GM23338 (cell line): Measurements from ENCODE around the gene ZNF227. TPM values are rescaled to one million over a fixed set of nuclear protein-coding genes. Genes with fewer than 3 reads are reported as not detected.
"Not testable (repeated sequence)": the region's sequence is repeated elsewhere in the genome, so short reads cannot be mapped to it uniquely, and the experiment has no call there.

Source experiments
- ATAC-seq: fragments of 200-7000 bp; cut with Tn5 transposase; 3 replicates; pipeline ENCODE4 v1.9.1; 2020
- DNase-seq: peaks from one replicate; pipeline ENCODE4 v3.0.0-alpha.2; 2015; ENCODE audit warnings: low spot score
- H2AFZ ChIP-seq: fragments of 200-600 bp; sonication (generic); 2 replicates; pipeline ENCODE4 v1.8.0; 2016; ENCODE audit warnings: antibody characterized with exemption, mild to moderate bottlenecking, moderate library complexity
- H3F3A ChIP-seq: fragments of 200-600 bp; sonication (generic); replicated peaks from 2 replicates; pipeline ENCODE4 v1.8.0; 2017; ENCODE audit warnings: antibody characterized with exemption, mixed run types, low read depth
- H3K27ac ChIP-seq: fragments of 200-600 bp; sonication (generic); 2 replicates; pipeline ENCODE4 v1.6.1; 2016; ENCODE audit warnings: low read depth
- H3K27me3 ChIP-seq: fragments of 200-600 bp; sonication (generic); 2 replicates; pipeline ENCODE4 v1.8.0; 2016; ENCODE audit warnings: mild to moderate bottlenecking, mixed run types, moderate library complexity; ENCODE audit not compliant: insufficient read depth
- H3K36me3 ChIP-seq: fragments of 200-600 bp; sonication (generic); 2 replicates; pipeline ENCODE4 v1.8.0; 2016; ENCODE audit warnings: mild to moderate bottlenecking; ENCODE audit not compliant: insufficient read depth
- H3K4me1 ChIP-seq: fragments of 200-600 bp; sonication (generic); 2 replicates; pipeline ENCODE4 v1.8.0; 2016; ENCODE audit warnings: mild to moderate bottlenecking, moderate library complexity; ENCODE audit not compliant: insufficient read depth
- H3K4me2 ChIP-seq: fragments of 200-600 bp; sonication (generic); 2 replicates; pipeline ENCODE4 v1.7.1; 2017; ENCODE audit warnings: mixed run types
- H3K4me3 ChIP-seq: fragments of 200-600 bp; sonication (generic); 2 replicates; pipeline ENCODE4 v1.6.1; 2016; ENCODE audit warnings: mixed run types
- H3K79me2 ChIP-seq: fragments of 200-600 bp; sonication (generic); replicated peaks from 2 replicates; pipeline ENCODE4 v1.8.0; 2017; ENCODE audit warnings: mild to moderate bottlenecking; ENCODE audit not compliant: insufficient read depth
- H3K9me2 ChIP-seq: fragments of 200-600 bp; sonication (generic); 2 replicates; pipeline ENCODE4 v1.8.0; 2017; ENCODE audit not compliant: insufficient read depth
- H4K20me1 ChIP-seq: fragments of 200-600 bp; sonication (generic); replicated peaks from 2 replicates; pipeline ENCODE4 v1.8.0; 2017; ENCODE audit warnings: mild to moderate bottlenecking; ENCODE audit not compliant: insufficient read depth
- H3K27ac Mint-ChIP-seq: 2 replicates; pipeline ENCODE4 v1.8.0; 2020; ENCODE audit warnings: inconsistent platforms, mild to moderate bottlenecking, moderate library complexity, mixed read lengths
- H3K27me3 Mint-ChIP-seq: 3 replicates; pipeline ENCODE4 v1.8.0; 2022; ENCODE audit warnings: low read depth, mild to moderate bottlenecking, moderate library complexity, mixed read lengths, inconsistent platforms; ENCODE audit not compliant: insufficient read depth, poor library complexity
- H3K36me3 Mint-ChIP-seq: 3 replicates; pipeline ENCODE4 v1.8.0; 2021; ENCODE audit warnings: low read depth, mild to moderate bottlenecking, inconsistent platforms, moderate library complexity, mixed read lengths
- H3K4me1 Mint-ChIP-seq: 3 replicates; pipeline ENCODE4 v1.8.0; 2020; ENCODE audit warnings: mild to moderate bottlenecking, inconsistent platforms, mixed read lengths
- H3K4me3 Mint-ChIP-seq: 3 replicates; pipeline ENCODE4 v1.8.0; 2021; ENCODE audit warnings: moderate library complexity, mild to moderate bottlenecking, inconsistent platforms, mixed read lengths
- H3K9me3 Mint-ChIP-seq: 3 replicates; pipeline ENCODE4 v1.8.0; 2020; ENCODE audit warnings: moderate library complexity, mild to moderate bottlenecking, inconsistent platforms, mixed read lengths
- REST ChIP-seq: IDR thresholded peaks from one replicate; pipeline ENCODE4 v1.6.1; 2018; ENCODE audit warnings: antibody characterized with exemption; ENCODE audit not compliant: unreplicated experiment
- STAT1 ChIP-seq: IDR thresholded peaks from one replicate; pipeline ENCODE4 v1.6.1; 2016; ENCODE audit warnings: antibody characterized with exemption; ENCODE audit not compliant: unreplicated experiment
- ZNF331 ChIP-seq: fragments of 250-450 bp; sonication (Bioruptor Pico); IDR thresholded peaks from 2 replicates; pipeline ENCODE4 v1.5.0; 2020; ENCODE audit warnings: low read depth, mild to moderate bottlenecking, moderate library complexity
- polyA plus RNA-seq: library from polyadenylated mRNA; unstranded; fragments of >200 nt; fragmentation: Nextera tagmentation; extraction: Ambion mirVana; gene quantifications from 2 replicates; pipeline ENCODE4 v1.2.1, GENCODE V29; 2016
- total RNA-seq: library from RNA; depleted of rRNA; stranded (reverse); fragments of >200 nt; shearing (Covaris generic); gene quantifications from 2 replicates; pipeline ENCODE4 v1.2.3, GENCODE V29; 2014

The ZNF227 gene
- total and polyA plus RNA-seq, 2 experiments from 2014 or later: 6.6 to 18.2 TPM

- no peak overlapping the region for H3K4me3 ChIP-seq
- H3K79me2 ChIP-seq: no peaks in the 10 kb centered on the region
- H3K4me1 ChIP-seq: no peaks in the 10 kb centered on the region
- Mint-ChIP-seq H3K4me1 (no peaks in the 10 kb centered on the region), H3K4me3 (no peak overlapping the region), H3K9me3 (peaks cover 38% of the 10 kb centered on the region), H3K27ac (no peak overlapping the region), H3K27me3 (no peaks in the 10 kb centered on the region), H3K36me3 (peaks cover 6% of the 10 kb centered on the region)
- DNase-seq: no peak
- H4K20me1 ChIP-seq: no peaks in the 10 kb centered on the region
- no peak for TF ChIP-seq ZNF331 (CRISPR knock-in tag)
- peaks cover 6% of the 10 kb centered on the region; the same call in 1 of the 2 replicates for H3K27me3 ChIP-seq
- H3K36me3 ChIP-seq: peaks cover 3% of the 10 kb centered on the region; the same call in 1 of the 2 replicates
- H3K9me2 ChIP-seq: peaks cover 8% of the 10 kb centered on the region; the same call in 1 of the 2 replicates
- H3K27ac ChIP-seq: no peak overlapping the region
- no peak overlapping the region for H3K4me2 ChIP-seq
- H3F3A ChIP-seq: no peaks in the 10 kb centered on the region
- no peak for ATAC-seq
- no peak overlapping the region for H2AFZ ChIP-seq
These were observed 9.9 kb upstream of the ZNF227 start for GRCh38 chr19:44202470-44202869.

DNA sequence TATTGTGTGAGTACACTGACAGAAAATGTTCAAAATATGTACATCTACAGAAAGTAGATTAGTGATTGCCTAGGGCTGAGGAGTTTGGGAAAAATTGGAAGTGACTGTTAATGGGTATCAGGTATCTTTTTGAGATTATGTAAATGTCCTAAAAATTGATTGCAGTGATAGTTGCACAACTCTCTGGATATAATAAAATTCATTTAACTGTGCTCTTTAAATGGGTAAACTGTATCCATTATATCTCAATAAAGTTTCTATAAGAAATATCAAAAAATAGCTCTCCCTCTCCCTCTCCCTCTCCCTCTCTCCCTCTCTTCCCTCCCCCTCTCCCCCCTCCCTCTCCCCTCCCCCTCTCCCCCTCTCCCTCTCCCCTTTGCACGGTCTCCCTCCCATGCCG, 9.4 kb upstream of the ZNF227 start:
- DNase-seq (no peak), ATAC-seq (no peak)
- Histone ChIP-seq H2AFZ (no peak overlapping the region), H3K4me3 (no peak overlapping the region), H3K4me1 (peaks cover 2% of the 10 kb centered on the region), H3K4me2 (no peak overlapping the region), H4K20me1 (no peaks in the 10 kb centered on the region), H3K79me2 (no peaks in the 10 kb centered on the region), H3K27ac (no peak overlapping the region), H3K36me3 (peaks cover 3% of the 10 kb centered on the region; the same call in 1 of the 2 replicates), H3K9me2 (peaks cover 8% of the 10 kb centered on the region; the same call in 1 of the 2 replicates), H3K27me3 (peaks cover 6% of the 10 kb centered on the region; the same call in 1 of the 2 replicates), H3F3A (no peaks in the 10 kb centered on the region)
- Mint-ChIP-seq H3K9me3 (peaks cover 37% of the 10 kb centered on the region), H3K4me3 (no peak overlapping the region), H3K27ac (no peak overlapping the region), H3K36me3 (peaks cover 6% of the 10 kb centered on the region), H3K27me3 (no peaks in the 10 kb centered on the region), H3K4me1 (no peaks in the 10 kb centered on the region)
- TF ChIP-seq REST: no peak
- TF ChIP-seq STAT1: no peak

GRCh38 chr19:44203877-44204276, 8.5 kb upstream of the ZNF227 start:
- not testable (repeated sequence) for DNase-seq, H3K4me3 Mint-ChIP-seq, H3K27ac ChIP-seq, H3K27me3 Mint-ChIP-seq, H3F3A ChIP-seq, H3K4me2 ChIP-seq, H3K36me3 Mint-ChIP-seq, H3K9me2 ChIP-seq, H3K4me1 ChIP-seq, H3K36me3 ChIP-seq, H4K20me1 ChIP-seq, ATAC-seq, H3K27ac Mint-ChIP-seq, H2AFZ ChIP-seq, H3K79me2 ChIP-seq, H3K27me3 ChIP-seq, H3K4me1 Mint-ChIP-seq, H3K4me3 ChIP-seq
- H3K9me3 Mint-ChIP-seq: peaks cover 34% of the 10 kb centered on the region
